HG03571 (cell line): Measurements from ENCODE around the gene DNAJB8.

Source experiments
- ATAC-seq: cut with Tn5 transposase; IDR thresholded peaks from one replicate; pipeline ENCODE4 v1.9.1; 2021; ENCODE audit not compliant: unreplicated experiment

The DNAJB8 gene

GRCh38 chr3:128449111-128449638 is 17.5 kb downstream of the DNAJB8 start:
- no peak for ATAC-seq

DNA sequence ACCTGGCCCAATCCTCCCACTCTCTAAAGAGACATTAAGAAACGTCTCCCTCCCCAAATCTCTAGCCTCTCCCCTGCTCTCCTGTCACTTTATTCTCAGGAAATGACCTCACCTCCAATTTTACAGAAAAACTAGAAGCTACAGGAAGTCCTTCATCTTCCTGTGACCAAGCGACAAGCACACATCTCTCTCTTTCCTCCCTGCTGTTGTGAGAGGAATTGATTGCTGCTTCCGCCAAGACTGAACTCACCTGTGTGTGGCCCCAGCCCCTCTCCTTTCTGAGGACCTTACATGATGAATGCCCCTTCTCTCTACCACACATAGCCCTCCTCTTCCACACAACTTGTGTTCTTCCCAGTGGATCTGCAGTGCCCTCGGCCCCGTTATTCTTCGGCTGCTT is 18.2 kb downstream of the DNAJB8 start:
- no peak for ATAC-seq

DNA sequence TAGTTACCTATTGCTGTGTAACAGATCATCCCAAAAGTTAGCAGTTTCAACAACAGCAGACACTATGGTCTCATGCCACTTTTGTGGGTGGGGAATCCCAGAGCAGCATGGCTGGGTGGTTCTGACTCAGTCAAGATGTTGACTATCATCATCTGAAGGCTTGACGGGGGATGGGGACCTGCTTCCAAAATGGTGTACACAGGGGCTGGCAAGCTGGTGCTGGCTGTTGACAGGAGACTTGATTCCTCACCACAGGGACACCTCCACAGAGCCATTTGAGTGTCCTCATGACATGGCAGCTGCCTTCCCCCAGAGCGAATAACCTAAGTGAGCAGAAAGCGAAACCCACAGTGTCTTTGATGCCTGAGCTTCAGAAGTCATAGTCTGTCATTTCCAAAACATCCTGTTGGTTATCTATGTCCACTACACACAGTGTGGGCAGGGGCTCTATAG is 19.1 kb downstream of the DNAJB8 start:
- ATAC-seq = no peak

DNA sequence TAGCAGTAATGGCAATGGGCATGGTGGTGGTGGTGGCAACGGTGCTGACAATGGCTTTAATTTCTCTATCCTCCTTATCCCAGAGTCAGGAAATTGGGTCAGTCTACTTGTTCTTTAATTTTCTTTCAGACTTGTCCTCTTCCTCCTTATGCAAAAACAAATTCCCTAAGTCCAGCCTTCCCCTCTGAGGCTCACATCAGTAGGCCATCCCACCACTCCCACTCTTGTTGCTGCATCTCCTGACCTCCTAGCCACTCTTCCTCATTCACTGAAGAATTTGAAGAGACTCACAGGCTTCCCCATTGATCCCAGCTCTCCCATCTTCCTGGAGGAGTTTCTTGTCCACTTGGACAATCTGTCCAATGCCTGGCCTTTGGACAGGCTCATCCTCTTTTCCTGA is 19.9 kb downstream of the DNAJB8 start:
- ATAC-seq = no peak

- ATAC-seq = no peak
Observed at GRCh38 chr3:128445357-128445756, 21.3 kb downstream of the DNAJB8 start.

DNA sequence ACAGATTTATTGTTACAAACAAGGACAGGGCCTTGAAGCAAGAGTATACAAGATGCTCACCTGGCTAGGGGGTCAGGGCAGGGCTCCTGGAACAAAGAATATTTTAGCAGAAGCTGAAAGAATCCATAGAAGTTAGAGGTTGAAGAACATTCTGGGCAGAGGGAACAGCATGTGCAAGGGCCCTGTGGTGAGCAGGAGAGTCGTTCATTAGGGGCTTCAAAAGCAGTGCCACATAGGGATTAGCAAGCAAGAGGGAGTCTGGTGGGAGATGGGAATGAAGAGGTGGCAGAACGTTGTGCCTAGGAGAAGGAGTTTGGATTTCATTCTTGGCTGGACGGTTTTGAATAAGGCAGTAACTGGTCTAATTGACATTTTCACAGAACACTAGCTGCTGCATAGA is 22.9 kb downstream of the DNAJB8 start:
- no peak for ATAC-seq

GRCh38 chr3:128442949-128443348 is 23.7 kb downstream of the DNAJB8 start:
- no peak for ATAC-seq

DNA sequence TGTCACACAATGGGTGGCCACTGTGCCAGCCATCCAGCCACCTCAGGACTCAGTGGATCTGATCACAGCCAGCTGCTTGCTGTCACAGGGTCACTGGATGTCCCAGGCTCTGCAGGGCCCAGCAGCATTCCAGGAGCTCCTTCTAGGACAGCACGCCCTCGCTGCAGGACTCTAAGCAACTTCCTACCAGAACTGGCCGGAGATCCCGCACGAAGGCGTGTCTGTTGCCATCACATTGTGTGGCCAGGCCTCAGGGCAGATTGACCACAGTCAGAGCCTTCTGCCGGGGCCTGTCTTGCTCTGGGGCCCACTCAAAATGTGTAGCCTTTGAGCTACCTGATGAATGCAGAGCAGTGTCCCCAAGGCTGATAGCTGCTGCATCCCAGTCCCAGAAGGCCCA is 24.6 kb downstream of the DNAJB8 start:
- no peak for ATAC-seq

GRCh38 chr3:128439226-128439625 is 27.5 kb downstream of the DNAJB8 start:
- ATAC-seq = no peak

DNA sequence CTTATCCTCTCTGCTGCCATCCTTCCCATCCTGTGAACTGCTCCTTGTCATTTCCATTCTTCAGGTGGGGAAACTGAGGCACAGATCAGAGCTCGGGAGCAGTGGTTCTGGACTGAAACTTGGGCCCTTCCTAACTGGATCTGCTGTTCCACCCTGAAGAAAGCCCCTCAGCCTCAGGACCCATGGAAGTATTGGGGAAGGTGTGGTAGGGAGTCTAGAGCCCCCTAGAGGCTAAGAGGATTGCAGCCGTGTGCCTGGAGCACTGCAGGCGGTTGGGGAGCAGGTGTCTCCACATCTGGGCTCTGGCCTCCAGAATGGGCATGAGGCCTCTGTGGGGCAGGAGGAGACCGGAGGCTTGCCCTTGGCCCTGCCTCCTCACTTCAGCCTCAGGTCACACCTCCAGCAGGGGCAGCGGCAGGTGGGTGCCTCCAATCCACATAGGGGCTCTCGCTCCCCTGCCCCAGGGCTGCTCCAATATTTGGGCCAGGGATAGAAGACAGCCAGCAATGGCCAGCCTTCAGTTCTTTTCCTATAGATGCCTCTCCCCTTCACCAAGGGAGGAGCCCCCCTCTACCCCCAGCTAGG is 28.1 kb downstream of the DNAJB8 start:
- no peak for ATAC-seq

GRCh38 chr3:128436214-128436613 is 30.5 kb downstream of the DNAJB8 start:
- ATAC-seq = no peak

GRCh38 chr3:128435561-128435960 is 31.1 kb downstream of the DNAJB8 start:
- ATAC-seq = no peak

DNA sequence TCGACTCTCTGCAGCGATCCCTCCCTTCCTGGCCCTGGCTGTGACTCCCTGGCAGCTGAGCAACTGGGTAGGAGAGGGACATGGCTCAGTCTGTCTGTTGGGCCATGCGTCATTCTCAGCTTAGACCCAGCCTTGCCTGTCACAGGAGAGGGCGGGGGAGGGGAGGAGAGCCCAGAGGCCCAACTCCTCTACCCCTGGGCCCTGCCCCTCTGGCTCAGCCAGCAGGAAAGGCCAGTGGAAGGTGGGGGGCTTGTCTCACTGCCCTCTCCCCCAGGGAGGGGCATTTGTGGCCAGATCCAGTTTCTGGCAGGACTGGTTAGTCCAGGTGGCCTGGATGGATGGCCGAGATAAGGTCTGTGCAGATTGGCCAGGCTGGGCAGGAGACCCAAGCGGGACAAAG is 31.6 kb downstream of the DNAJB8 start:
- no peak for ATAC-seq

DNA sequence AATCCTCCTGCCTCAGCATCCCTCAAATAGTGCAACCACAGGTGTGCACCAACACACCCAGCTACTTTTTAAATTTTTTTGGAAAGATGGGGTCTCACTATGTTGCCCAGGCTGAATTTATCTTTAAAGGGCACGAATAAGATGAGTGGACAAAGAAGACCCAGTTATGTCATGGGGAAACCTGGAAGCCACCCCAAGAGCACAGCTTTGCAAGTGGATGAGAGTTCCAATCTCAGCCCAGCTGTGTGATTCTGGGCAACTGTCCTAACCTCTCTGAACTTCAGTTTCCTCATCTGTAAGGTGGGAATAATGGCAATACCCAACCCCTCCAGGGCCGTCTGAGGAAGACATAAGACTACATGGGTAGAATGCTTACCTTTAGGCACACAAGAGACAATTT is 32.2 kb downstream of the DNAJB8 start:
- ATAC-seq = no peak

DNA sequence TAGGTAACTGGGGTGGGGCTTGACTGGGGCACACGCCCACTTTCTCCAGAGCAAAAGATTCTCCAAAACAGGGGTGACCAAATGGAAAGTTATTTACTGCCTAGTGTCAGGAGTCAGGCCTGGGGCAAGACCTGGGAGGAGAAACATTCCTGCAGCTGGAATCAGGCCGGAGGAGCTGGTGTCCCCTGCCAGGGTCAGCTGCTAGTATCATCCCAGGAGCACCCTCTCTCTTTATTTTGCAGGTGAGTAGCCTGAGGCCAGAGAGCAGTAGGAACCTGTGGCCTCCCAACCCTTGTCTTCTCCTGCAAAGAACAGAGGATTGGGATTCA is 32.9 kb downstream of the DNAJB8 start:
- no peak for ATAC-seq

DNA sequence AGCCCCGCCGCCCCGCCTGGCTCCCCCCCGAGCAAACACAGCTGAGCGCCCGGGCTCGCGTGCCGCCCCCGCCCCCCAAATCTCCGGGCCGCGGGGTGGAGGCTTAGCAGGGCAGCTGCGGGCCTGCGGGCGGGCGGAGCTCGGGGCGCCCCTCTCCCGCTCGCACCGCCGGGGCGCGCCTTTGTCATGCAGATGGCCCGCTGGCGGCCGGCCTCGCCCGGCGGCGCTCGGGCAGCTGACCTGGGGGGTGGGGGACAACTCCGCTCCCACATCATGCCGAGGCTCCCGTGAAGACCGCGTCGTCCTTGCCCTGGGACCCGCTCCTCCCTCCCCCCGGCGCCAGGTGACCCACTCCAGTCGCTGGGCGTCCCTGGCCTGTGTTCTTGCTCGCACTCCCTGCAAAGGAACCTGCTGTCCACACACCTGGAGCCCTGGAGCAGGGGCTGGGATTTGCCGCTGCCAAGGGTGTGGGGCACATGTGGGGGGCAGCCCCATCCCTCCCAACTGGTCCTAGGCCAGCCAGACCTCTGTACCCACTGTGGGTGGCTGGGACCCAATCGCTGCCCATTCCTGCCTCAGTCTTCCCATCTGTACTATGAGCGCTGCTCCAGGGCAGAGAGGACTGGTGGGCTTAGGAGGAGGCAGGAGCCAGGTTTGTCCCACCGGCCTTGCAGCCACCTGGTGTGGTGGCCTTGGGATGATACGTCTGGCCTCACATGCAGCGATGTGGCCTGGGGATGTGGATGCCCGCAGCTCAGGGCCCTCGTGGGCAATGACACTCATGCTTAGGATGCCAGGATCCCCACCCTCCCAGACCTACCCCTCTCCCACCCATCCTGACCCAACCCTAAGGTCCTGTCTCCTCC is 33.5 kb downstream of the DNAJB8 start:
- no peak for ATAC-seq

GRCh38 chr3:128432301-128432970 is 34.3 kb downstream of the DNAJB8 start:
- ATAC-seq = no peak

GRCh38 chr3:128431803-128432300 is 34.8 kb downstream of the DNAJB8 start:
- no peak for ATAC-seq

GRCh38 chr3:128430731-128431130 is 36.0 kb downstream of the DNAJB8 start:
- ATAC-seq = no peak

GRCh38 chr3:128430301-128430700 is 36.4 kb downstream of the DNAJB8 start:
- no peak for ATAC-seq

- ATAC-seq = no peak
Observed at GRCh38 chr3:128429751-128430150, 36.9 kb downstream of the DNAJB8 start.

DNA sequence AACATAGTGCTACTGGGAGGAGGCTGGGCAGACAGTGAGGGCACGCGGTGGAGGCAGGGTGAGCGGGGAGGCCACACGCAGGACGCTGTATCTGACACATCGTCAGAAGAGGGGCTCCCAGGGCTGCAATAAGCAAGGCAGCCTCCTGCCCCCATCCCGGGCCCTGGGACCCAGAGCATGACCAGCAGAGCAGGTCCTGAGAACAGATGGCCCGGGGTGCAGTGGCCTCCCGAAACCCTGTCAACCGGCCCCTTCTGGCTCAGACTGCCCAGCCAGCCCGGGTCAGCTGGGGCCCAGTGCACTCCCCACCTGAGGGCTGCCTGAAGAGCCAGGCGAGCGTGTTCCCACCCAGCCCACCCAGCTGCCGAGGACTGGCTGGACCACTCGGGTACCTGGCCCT is 37.4 kb downstream of the DNAJB8 start:
- ATAC-seq = no peak
